ENCODE data around the gene IGFBPL1.
A peak's percentile ranks its signal among the peaks of the same experiment; 100 is the strongest.
"Not testable (repeated sequence)": the region's sequence is repeated elsewhere in the genome, so short reads cannot be mapped to it uniquely, and the experiment has no call there.

IGFBPL1 gene

GRCh38 chr9:38423973-38424843, at the start of gene IGFBPL1:
Gene IGFBPL1 (minus strand): TSS chr9:38424454. CDS start chr9:38424424, 30 bp downstream.
- peak; percentile 19 for DNase-seq (ENCODE audit: low spot score)

GRCh38 chr9:38472583-38473249, 48.5 kb upstream of the IGFBPL1 start:
- DNase-seq (ENCODE audit: low spot score) = not testable (repeated sequence)

GRCh38 chr9:38467404-38467803, 43.1 kb upstream of the IGFBPL1 start:
- no peak for DNase-seq (ENCODE audit: low spot score)

GRCh38 chr9:38453835-38454234, 29.6 kb upstream of the IGFBPL1 start:
- DNase-seq (ENCODE audit: low spot score) = no peak

- DNase-seq (ENCODE audit: low spot score) = no peak
Measured at GRCh38 chr9:38451162-38451561, 26.9 kb upstream of the IGFBPL1 start.

- DNase-seq (ENCODE audit: low spot score) = no peak
Measured at GRCh38 chr9:38447703-38448102, 23.4 kb upstream of the IGFBPL1 start.

GRCh38 chr9:38445154-38446043, 21.1 kb upstream of the IGFBPL1 start:
- DNase-seq (ENCODE audit: low spot score) = no peak

- DNase-seq (ENCODE audit: low spot score) = no peak
Measured at GRCh38 chr9:38443597-38443996, 19.3 kb upstream of the IGFBPL1 start.

- no peak for DNase-seq (ENCODE audit: low spot score)
Measured at GRCh38 chr9:38443181-38443580, 18.9 kb upstream of the IGFBPL1 start.

- DNase-seq (ENCODE audit: low spot score) = no peak
Measured at GRCh38 chr9:38442473-38443096, 18.3 kb upstream of the IGFBPL1 start.

- no peak for DNase-seq (ENCODE audit: low spot score)
Measured at GRCh38 chr9:38441347-38442085, 17.3 kb upstream of the IGFBPL1 start.

GRCh38 chr9:38440516-38440915, 16.3 kb upstream of the IGFBPL1 start:
- no peak for DNase-seq (ENCODE audit: low spot score)

GRCh38 chr9:38439916-38440301, 15.7 kb upstream of the IGFBPL1 start:
- DNase-seq (ENCODE audit: low spot score) = no peak

- DNase-seq (ENCODE audit: low spot score) = no peak
Measured at GRCh38 chr9:38439291-38439915, 15.1 kb upstream of the IGFBPL1 start.

GRCh38 chr9:38437193-38437823, 13.1 kb upstream of the IGFBPL1 start:
- DNase-seq (ENCODE audit: low spot score) = no peak

GRCh38 chr9:38436708-38437107, 12.5 kb upstream of the IGFBPL1 start:
- no peak for DNase-seq (ENCODE audit: low spot score)

- DNase-seq (ENCODE audit: low spot score) = no peak
Measured at GRCh38 chr9:38435521-38435920, 11.3 kb upstream of the IGFBPL1 start.

- no peak for DNase-seq (ENCODE audit: low spot score)
Measured at GRCh38 chr9:38434853-38435252, 10.6 kb upstream of the IGFBPL1 start.

- no peak for DNase-seq (ENCODE audit: low spot score)
Measured at GRCh38 chr9:38434365-38434764, 10.1 kb upstream of the IGFBPL1 start.

- no peak for DNase-seq (ENCODE audit: low spot score)
Measured at GRCh38 chr9:38432922-38433510, 8.8 kb upstream of the IGFBPL1 start.

Data from putamen (tissue), 1 donor.